Measurements from ENCODE around the gene FDX2. TPM values are rescaled to one million over a fixed set of nuclear protein-coding genes. Genes with fewer than 3 reads are reported as not detected.
A peak's percentile ranks its signal among the peaks of the same experiment; 100 is the strongest.

The FDX2 gene
- total and polyA plus RNA-seq, 2 of the 4 experiments (the other 2 are of a cell fraction): 39.8 to 72.0 TPM

- in situ Hi-C loops (cut with MboI; ENCODE audit: low sequenced_read_pairs): no loop called here
- H4K8ac ChIP-seq (ENCODE audit: low read depth in 2 of 2, low read length in 2 of 2): peak overlapping the region; percentile 34 to 59; a peak in 2 of 4 replicates
- H3K9ac ChIP-seq (ENCODE audit: low read depth, low read length): peak overlapping the region; percentile 29
- BruUV-seq (replicated peaks): no TSS peak
- WGBS, 2 experiments (ENCODE audit: extremely low coverage in 2 of 2, insufficient read length in 1 of 2): 3% methylated on average over 30 of the region's 49 CpGs; no CpG with 5 or more reads in 1 of the 2 experiments
- peak; percentile 10 for DNase-seq
- H2BK20ac ChIP-seq (ENCODE audit: low read depth, low read length): no peak overlapping the region
- ATAC-seq (ENCODE audit: low read depth): peak; percentile 2
- H4K91ac ChIP-seq (ENCODE audit: insufficient read depth, low read depth, low read length): peak overlapping the region; percentile 17; the same call in 1 of the 2 replicates
- H3K27me3 ChIP-seq (ENCODE audit: control insufficient read depth, insufficient read depth, low read length): no peaks in the 10 kb centered on the region; the same call in 1 of the 2 replicates
- dilution Hi-C loops (cut with HindIII; ENCODE audit: low sequenced_read_pairs, unreplicated experiment): no loop called here
- H3K18ac ChIP-seq (ENCODE audit: low read depth, low read length): peak overlapping the region; percentile 61
- H2AK5ac ChIP-seq (ENCODE audit: low read depth, low read length): peak overlapping the region; percentile 91
- CTCF ChIA-PET: interaction anchor here (0.7 to 1.1 kb wide), 2 partner anchors 22 to 80 kb away, joined by 3 to 4 read pairs; no protein-coding TSS in a partner anchor
- peaks cover 14% of the 10 kb centered on the region; the same call in 1 of the 2 replicates for H3K36me3 ChIP-seq (ENCODE audit: control insufficient read depth, insufficient read depth, low read length)
- H2BK120ac ChIP-seq (ENCODE audit: low read depth, low read length): no peak overlapping the region
- H4K20me1 ChIP-seq (ENCODE audit: insufficient read depth, low read length): peaks cover 6% of the 10 kb centered on the region
- POLR2A ChIA-PET (ENCODE audit: unreplicated experiment): interaction anchor here (0.6 to 1.6 kb wide), 3 partner anchors 17 to 82 kb away, joined by 3 to 8 read pairs (median 4); partner anchors contain the start of gene ICAM1
- peak overlapping the region; percentile 44; the same call in 1 of the 2 replicates for H3K23ac ChIP-seq (ENCODE audit: low read depth, low read length)
- H3K27ac ChIP-seq (ENCODE audit: insufficient read depth, low read length): peak overlapping the region; percentile 18; the same call in 1 of the 2 replicates
- H2AFZ ChIP-seq (replicated peaks; ENCODE audit: low read length, poor library complexity): peak overlapping the region; percentile 92
- peaks cover 0 to 4% of the 10 kb centered on the region in 2 experiments; a peak in 1 of 4 replicates for H3K79me1 ChIP-seq (ENCODE audit: low read depth in 1 of 2, low read length in 2 of 2)
- H2AK9ac ChIP-seq (replicated peaks; ENCODE audit: low read depth, low read length, poor library complexity): peak overlapping the region; percentile 82
- H4K5ac ChIP-seq (ENCODE audit: low read depth, low read length): peak overlapping the region; percentile 88
- H3K4me2 ChIP-seq (ENCODE audit: low read depth, low read length): peak overlapping the region; percentile 96
- peak overlapping the region; percentile 22 for H2BK5ac ChIP-seq (ENCODE audit: low read depth, low read length, poor library complexity, severe bottlenecking)
- peaks cover 21% of the 10 kb centered on the region for H3K4me1 ChIP-seq (ENCODE audit: control insufficient read depth, insufficient read depth, low read length)
- H3K9me3 ChIP-seq (ENCODE audit: control insufficient read depth, insufficient read depth, low read length): no peaks in the 10 kb centered on the region
- intact Hi-C loops (cut with micrococcal nuclease): no loop called here
- H3K56ac ChIP-seq (ENCODE audit: extremely low read depth, insufficient read depth, low read length): no peak overlapping the region
- H3K9me1 ChIP-seq (ENCODE audit: insufficient read depth, low read length): peaks cover 8% of the 10 kb centered on the region
- H3K14ac ChIP-seq (replicated peaks; ENCODE audit: low read depth, low read length): peak overlapping the region; percentile 47
- TF ChIP-seq FOS (IDR thresholded peaks at IDR 0.05; ENCODE audit: low read depth, low read length): no peak
- TF ChIP-seq CTCF (conservative IDR thresholded peaks at IDR 0.05; ENCODE audit: low read depth, low read length): no peak
- no peak for TF ChIP-seq MAZ (IDR thresholded peaks at IDR 0.05; ENCODE audit: borderline replicate concordance, low read depth, low read length)
- TF ChIP-seq CHD1 (IDR thresholded peaks at IDR 0.05; ENCODE audit: low read depth, low read length): no peak
- TF ChIP-seq MAFK (IDR thresholded peaks at IDR 0.05; ENCODE audit: low read depth, low read length): no peak
- H3K4ac ChIP-seq (ENCODE audit: low read depth, low read length): peak overlapping the region; percentile 32
- peak overlapping the region; percentile 77 for H3K4me3 ChIP-seq (ENCODE audit: insufficient read depth, low read depth, low read length)
- H2BK15ac ChIP-seq (ENCODE audit: low read depth, low read length): peak overlapping the region; percentile 31; the same call in 1 of the 3 replicates
These were observed 24.1 kb downstream of the FDX2 start for GRCh38 chr19:10291554-10292205.
